Measurements from ENCODE around the gene PTH2. TPM values are rescaled to one million over a fixed set of nuclear protein-coding genes. Genes with fewer than 3 reads are reported as not detected.

The PTH2 gene
- total and polyA plus RNA-seq, 2 donors (not counting 3 experiments of a cell fraction or from before 2014, with no cell fraction given): not detected

GRCh38 chr19:49448432-49448786 is 25.2 kb upstream of the PTH2 start:
- dilution Hi-C loops (cut with MboI; ENCODE audit: extremely low pct_ligation_motif_present, low sequenced_read_pairs): no loop called here
- CTCF ChIA-PET: no interaction called here
- H4K20me1 ChIP-seq (replicated peaks; ENCODE audit: control insufficient read depth, extremely low read depth, insufficient read depth, low read length): no peaks in the 10 kb centered on the region
- no peaks in the 10 kb centered on the region for H3K27me3 ChIP-seq (ENCODE audit: control insufficient read depth in 2 of 2, insufficient read depth in 2 of 2, low read length in 2 of 2)
- no peak overlapping the region for H3K27ac ChIP-seq (ENCODE audit: insufficient read depth, low read depth, low read length)
- TF ChIP-seq JUN (IDR thresholded peaks at IDR 0.05; ENCODE audit: borderline replicate concordance, insufficient read depth, insufficient read length, low read depth): no peak
- TF ChIP-seq POLR2AphosphoS5 (IDR thresholded peaks at IDR 0.05; ENCODE audit: insufficient read depth, low read depth, low read length): no peak
- H3K36me3 ChIP-seq (ENCODE audit: control insufficient read depth in 2 of 2, extremely low read depth in 1 of 2, insufficient read depth in 2 of 2, low read length in 2 of 2): peaks cover 0 to 4% of the 10 kb centered on the region in 2 experiments
- BruUV-seq (replicated peaks): no TSS peak
- no peak overlapping the region for H3K4me3 ChIP-seq (replicated peaks in 1 of 3; ENCODE audit: insufficient read depth in 1 of 3, low read depth in 1 of 3, low read length in 3 of 3)
- intact Hi-C loops (cut with micrococcal nuclease): no loop called here
- POLR2A ChIA-PET: no interaction called here
- H2AFZ ChIP-seq (ENCODE audit: low read depth, low read length): no peak overlapping the region
- peaks cover 10% of the 10 kb centered on the region for H3K79me2 ChIP-seq (ENCODE audit: control insufficient read depth, insufficient read depth, low read length)
- H3K4me2 ChIP-seq (ENCODE audit: insufficient read depth, low read length): no peak overlapping the region
- H3K9ac ChIP-seq (replicated peaks; ENCODE audit: extremely low read depth, insufficient read depth, low read length): no peak overlapping the region
- no peaks in the 10 kb centered on the region for H3K9me3 ChIP-seq (replicated peaks; ENCODE audit: control insufficient read depth, insufficient read depth, low read length)
- DNase-seq (ENCODE audit: low read depth, low spot score) (no peak), FAIRE-seq (no peak)
- H3K9me1 ChIP-seq (replicated peaks; ENCODE audit: control insufficient read depth, extremely low read depth, insufficient read depth, low read length): no peaks in the 10 kb centered on the region
- H3K4me1 ChIP-seq (ENCODE audit: control insufficient read depth, extremely low read depth, insufficient read depth, low read length): peaks cover 5% of the 10 kb centered on the region

DNA sequence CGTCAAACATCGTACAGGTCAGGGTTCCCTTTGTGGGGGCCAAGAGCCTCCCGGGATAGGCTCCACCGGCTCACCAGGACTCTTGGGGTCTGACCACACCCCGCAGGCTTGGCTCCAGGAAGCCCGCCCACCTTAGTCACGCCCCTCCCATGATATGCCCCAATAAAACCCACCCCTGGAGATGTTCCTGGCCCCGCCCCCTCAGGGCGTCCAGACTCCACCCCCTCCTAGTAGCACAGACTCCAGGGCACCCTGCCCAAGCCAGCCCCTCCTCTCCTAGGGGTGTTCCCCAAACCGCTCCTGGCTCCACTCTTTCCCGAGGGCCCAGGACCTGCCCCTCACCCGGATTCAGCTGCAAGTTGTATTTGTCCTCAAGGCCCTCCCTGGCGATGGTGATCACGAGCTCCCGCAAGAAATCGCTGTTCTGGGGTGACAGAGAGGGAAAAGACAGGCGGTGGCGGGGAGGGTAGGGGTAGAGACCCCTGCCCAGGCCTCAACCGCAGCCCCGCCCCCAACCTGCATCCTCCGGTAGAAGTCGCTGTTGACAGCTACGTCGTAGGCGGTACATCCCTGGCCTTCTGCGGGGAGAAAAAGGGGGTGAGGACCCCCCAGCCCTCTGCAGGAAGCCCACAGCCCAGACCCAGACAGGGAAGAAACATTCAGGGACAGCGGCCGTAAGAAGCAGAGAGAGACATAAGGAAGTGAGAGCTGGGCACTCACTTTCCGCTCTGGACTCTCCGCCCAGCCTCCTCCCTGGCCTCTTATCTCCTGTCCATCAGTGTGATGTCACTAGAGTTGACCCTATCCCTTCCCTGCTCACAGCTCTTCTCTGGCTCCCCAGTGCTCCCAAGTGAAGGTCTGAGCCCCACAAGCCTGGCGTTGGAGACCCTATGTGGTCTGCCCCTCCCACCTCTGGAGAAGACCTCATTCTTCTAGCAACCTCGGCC is 24.5 kb upstream of the PTH2 start:
- no peaks in the 10 kb centered on the region for H4K20me1 ChIP-seq (replicated peaks; ENCODE audit: control insufficient read depth, extremely low read depth, insufficient read depth, low read length)
- no peaks in the 10 kb centered on the region for H3K9me3 ChIP-seq (replicated peaks; ENCODE audit: control insufficient read depth, insufficient read depth, low read length)
- H3K36me3 ChIP-seq (ENCODE audit: control insufficient read depth in 2 of 2, extremely low read depth in 1 of 2, insufficient read depth in 2 of 2, low read length in 2 of 2): peaks cover 0 to 4% of the 10 kb centered on the region in 2 experiments
- H3K27me3 ChIP-seq (ENCODE audit: control insufficient read depth in 2 of 2, insufficient read depth in 2 of 2, low read length in 2 of 2): no peaks in the 10 kb centered on the region
- TF ChIP-seq EZH2 (IDR thresholded peaks at IDR 0.05; ENCODE audit: borderline replicate concordance, low read depth, low read length, severe bottlenecking): no peak
- no peak for TF ChIP-seq MAX (IDR thresholded peaks at IDR 0.05; ENCODE audit: insufficient read depth, insufficient read length)
- no peak overlapping the region for H3K4me2 ChIP-seq (ENCODE audit: insufficient read depth, low read length)
- H3K9me1 ChIP-seq (replicated peaks; ENCODE audit: control insufficient read depth, extremely low read depth, insufficient read depth, low read length): no peaks in the 10 kb centered on the region
- intact Hi-C loops (cut with micrococcal nuclease) (no loop called here), dilution Hi-C loops (cut with MboI; ENCODE audit: extremely low pct_ligation_motif_present, low sequenced_read_pairs) (no loop called here)
- no peak overlapping the region for H2AFZ ChIP-seq (ENCODE audit: low read depth, low read length)
- H3K79me2 ChIP-seq (ENCODE audit: control insufficient read depth, insufficient read depth, low read length): peaks cover 10% of the 10 kb centered on the region
- FAIRE-seq (no peak), DNase-seq (ENCODE audit: low read depth, low spot score) (peak; percentile 17)
- no peak overlapping the region for H3K9ac ChIP-seq (replicated peaks; ENCODE audit: extremely low read depth, insufficient read depth, low read length)
- ChIA-PET CTCF (no interaction called here), POLR2A (no interaction called here)
- no peak overlapping the region for H3K27ac ChIP-seq (ENCODE audit: insufficient read depth, low read depth, low read length)
- no peak overlapping the region for H3K4me3 ChIP-seq (replicated peaks in 1 of 3; ENCODE audit: insufficient read depth in 1 of 3, low read depth in 1 of 3, low read length in 3 of 3)
- no TSS peak for BruUV-seq (replicated peaks)
- H3K4me1 ChIP-seq (ENCODE audit: control insufficient read depth, extremely low read depth, insufficient read depth, low read length): peaks cover 5% of the 10 kb centered on the region
